HG03039 (cell line): ENCODE results near the gene ZFR2.
"Not testable (repeated sequence)": the region's sequence is repeated elsewhere in the genome, so short reads cannot be mapped to it uniquely, and the experiment has no call there.

Source experiments
- ATAC-seq: cut with Tn5 transposase; IDR thresholded peaks from one replicate; pipeline ENCODE4 v1.9.1; 2021; ENCODE audit warnings: mild to moderate bottlenecking, moderate library complexity; ENCODE audit not compliant: unreplicated experiment

Gene ZFR2

GRCh38 chr19:3868770-3869456 is at the start of gene ZFR2:
Gene ZFR2 (minus strand): TSS chr19:3869038. CDS start chr19:3869017, 21 bp downstream.
- ATAC-seq, result no peak

DNA sequence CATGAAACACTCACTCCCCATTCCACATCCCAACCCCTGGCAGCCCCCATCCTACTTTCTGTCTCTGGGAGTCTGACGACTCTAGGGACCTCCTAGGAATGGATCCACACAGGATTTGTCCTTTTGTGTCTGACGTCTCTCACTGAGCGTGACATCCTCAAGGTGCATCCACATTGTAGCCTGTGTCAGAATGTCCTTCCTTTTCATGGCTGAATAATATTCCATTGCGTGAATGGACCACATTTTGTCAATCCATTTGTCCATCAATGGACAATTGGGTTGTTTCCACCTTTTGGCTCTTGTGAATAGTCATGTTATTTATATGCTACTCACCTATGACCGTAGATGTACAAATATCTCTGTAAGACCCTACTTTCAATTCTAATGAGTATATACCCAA is 47.2 kb upstream of the ZFR2 start:
- no peak for ATAC-seq

DNA sequence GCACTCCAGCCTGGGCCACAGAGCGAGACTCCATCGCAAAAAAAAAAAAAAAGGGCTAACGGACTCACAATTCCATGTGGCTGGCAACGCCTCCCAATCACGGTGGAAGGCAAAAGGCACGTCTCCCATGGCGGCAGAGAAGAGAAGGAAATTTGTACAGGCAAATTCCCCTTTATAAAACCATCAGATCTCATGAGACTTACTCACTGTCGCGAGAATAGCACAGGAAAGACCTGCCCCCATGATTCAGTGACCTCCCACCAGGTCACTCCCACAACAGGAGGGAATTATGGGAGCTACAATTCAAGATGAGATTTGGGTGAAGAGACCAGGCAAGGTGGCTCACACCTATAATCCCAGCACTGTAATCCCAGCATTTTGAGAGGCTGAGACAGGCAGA is 45.4 kb upstream of the ZFR2 start:
- no peak for ATAC-seq

- no peak for ATAC-seq
Measured at GRCh38 chr19:3910105-3910504, 41.3 kb upstream of the ZFR2 start.

DNA sequence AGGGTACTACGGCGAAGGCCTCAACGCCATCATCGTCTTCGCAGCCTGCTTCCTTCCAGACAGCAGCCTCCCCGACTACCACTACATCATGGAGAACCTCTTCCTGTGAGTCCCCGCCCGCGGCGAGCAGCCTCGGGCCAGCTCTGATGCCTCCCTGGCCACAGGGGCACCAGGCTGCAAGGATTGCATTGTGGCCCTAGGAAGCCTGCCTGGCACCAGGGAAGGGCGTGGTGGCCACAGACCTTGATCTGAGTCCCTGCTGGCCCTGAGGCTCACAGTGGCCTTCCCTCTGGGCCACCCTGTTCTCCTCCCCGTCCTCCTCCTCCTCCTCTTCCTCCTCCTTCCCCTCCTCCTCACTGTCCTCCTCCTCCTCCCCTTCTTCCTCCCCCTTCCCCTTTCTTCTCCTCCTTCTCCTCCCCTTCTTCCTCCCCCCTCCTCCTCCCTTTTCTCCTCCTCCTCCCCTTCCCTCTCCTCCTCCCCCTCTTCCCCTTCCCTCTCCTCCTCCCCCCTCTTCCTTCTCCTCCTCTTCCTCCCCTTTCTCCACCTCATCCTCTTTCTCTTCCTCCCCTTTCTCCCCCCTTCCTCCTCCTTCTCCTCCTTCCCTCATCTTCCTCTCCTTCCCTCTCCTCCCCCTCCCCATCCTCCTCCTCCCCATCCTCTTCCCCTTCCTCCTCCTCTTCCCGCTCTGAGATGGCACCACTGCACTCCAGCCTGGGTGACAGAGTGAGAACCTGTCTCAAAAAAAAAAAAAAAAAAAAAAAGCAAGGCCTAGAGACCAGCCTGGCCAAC is 39.6 kb upstream of the ZFR2 start:
- ATAC-seq, result no peak

- no peak for ATAC-seq
Measured at GRCh38 chr19:3907626-3908265, 38.9 kb upstream of the ZFR2 start.

- no peak for ATAC-seq
Measured at GRCh38 chr19:3904233-3904632, 35.4 kb upstream of the ZFR2 start.

GRCh38 chr19:3902317-3902973 is 33.6 kb upstream of the ZFR2 start:
- no peak for ATAC-seq

- no peak for ATAC-seq
Measured at GRCh38 chr19:3899531-3900294, 30.9 kb upstream of the ZFR2 start.

DNA sequence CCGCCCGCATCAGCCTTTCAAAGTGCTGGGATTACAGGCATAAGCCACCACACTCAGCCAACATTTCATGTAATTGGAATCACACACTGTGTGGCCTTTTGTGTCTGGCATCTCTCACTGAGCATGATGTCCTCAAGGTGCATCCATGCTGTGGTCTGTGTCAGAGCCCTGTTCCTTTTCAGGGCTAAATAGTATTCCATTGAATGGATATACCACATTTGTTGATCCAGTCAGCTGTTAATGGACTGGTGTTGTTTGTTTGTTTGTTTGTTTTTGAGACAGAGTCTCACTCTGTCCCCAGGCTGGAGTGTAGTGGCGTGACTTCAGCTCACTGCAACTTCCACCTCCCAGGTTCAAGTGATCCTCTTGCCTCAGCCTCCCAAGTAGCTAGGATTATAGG is 29.6 kb upstream of the ZFR2 start:
- ATAC-seq, result no peak

DNA sequence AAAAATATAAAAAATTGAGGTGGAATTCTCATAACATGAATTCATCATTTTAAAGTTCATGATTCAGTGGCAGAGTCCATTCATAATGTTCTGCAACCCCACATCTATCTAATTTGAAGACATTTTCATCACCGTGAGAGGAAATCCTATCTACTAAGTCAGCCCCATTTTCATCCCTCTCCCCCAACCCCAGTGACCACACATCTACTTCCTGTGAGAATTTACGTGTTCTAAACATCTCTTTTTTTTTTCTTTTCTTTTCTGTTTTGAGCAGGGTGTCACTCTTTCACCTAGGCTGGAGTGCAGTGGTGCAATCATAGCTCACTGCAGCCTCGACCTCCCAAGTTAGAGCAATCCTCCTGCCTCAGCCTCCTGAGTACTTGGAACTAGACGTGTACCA is 29.1 kb upstream of the ZFR2 start:
- no peak for ATAC-seq

DNA sequence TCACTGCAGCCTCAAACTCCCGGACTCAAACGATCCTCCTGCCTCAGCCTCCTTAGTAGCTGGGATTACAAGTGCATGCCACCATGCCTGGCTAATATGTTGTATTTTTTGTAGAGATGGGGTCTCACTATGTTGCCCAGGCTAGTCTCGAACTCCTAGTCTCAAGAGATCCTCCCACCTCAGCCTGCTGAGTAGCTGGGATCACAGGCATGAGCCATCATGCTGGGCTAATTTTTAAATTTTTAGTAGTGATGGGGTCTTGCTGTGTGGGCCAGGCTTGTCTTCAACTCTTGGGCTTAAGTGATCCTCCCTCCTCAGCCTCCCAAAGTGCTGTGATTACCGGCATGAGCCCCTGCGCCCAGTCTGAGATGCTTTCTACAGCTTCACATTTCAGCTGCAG is 26.9 kb upstream of the ZFR2 start:
- ATAC-seq, result no peak

DNA sequence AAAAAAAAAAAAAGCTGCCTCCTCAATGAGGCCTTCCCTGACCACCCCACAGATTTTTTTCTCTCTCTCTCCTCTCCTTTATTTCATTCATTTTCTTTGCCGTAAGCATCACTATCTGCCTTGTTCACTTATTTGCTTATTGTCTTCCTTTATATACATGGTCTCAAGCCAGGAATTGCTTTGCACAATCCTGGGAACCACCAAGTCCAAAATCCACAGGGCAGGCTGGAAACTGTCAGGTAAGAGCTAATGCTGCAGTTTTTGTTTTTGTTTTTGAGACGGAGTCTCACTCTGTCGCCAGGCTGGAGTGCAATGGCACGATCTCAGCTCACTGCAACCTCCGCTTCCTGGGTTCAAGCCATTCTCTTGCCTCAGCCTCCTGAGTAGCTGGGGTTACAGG is 26.1 kb upstream of the ZFR2 start:
- ATAC-seq, result not testable (repeated sequence)

DNA sequence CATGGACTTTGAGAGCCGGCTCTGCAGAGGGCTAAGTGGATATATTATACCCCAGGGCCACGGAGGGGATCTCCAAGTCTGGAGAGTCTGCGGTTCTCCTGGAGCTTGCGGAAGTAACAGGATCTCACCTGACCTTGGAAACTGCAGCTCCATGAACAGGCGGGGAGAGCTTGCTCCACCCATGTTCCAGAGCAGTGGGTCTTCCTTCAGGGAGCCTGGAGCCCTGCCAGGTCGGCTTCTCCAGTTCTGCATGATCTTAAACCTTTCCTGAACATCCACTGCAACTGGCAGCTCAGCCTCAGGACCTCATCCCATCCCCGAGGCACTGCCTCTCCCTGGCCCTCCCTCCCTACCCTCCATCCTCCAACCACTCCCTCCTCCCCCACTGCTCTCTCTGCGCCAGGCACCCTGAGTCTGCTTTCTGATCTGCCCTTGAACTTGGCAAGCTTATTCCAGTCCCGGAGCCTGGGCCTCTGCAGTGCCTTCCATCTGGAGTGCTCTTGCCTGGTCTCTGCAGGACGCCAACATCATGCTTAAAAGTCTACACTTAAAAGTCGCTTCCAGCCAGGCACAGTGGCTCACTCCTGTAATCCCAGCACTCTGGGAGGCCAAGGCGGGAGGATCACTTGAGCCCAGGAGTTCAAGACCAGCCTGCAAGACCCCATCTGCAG is 24.8 kb upstream of the ZFR2 start:
- no peak for ATAC-seq

DNA sequence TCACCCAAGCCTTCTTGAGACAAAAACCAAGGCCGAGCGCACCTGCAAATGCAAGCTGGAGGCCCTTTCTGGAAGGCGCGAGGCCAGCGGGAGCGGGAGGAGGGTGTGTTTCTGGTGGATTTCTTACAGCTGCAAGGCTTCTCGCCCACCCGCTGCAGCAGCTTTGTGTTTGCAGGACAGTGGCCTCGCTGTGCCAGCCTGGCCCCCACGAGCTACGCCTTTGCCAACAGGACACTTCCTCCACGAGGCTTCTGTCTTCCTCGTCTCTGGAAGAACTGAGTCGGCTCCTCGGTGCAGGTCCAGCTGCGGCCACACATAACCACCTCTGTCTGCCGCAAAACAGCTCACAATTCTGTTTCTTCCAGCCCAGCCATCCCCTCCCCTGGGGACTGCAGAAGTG is 21.8 kb upstream of the ZFR2 start:
- ATAC-seq, result no peak

DNA sequence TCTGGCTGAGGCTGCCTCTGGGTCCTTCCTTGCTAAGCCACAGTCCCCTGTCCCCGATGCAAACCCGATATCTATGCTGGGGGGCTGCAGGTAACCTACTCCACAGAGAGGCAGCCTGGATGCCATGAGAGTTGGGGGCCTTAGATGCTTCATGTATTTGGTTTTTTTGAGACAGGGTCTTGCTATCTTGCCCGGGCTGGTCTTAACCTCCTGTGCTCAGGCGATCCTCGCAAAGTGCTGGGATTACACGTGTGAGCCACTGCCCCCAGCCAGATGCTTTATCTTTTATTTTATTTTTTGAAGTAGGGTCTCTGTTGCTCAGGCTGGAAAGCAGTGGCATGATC is 13.2 kb upstream of the ZFR2 start:
- no peak for ATAC-seq

GRCh38 chr19:3881272-3882040 is 12.6 kb upstream of the ZFR2 start:
- no peak for ATAC-seq

GRCh38 chr19:3880471-3881271 is 11.8 kb upstream of the ZFR2 start, which contains the start of gene ATCAY:
Gene ATCAY (plus strand): TSS chr19:3880685. CDS start chr19:3885768, 5,083 bp downstream.
- ATAC-seq, result no peak

- ATAC-seq, result no peak
Measured at GRCh38 chr19:3879656-3880055, 10.8 kb upstream of the ZFR2 start.
